Ecto neural progenitor cell (in vitro differentiated cells): ENCODE measurements around the gene PYY.
"Not testable (repeated sequence)": the region's sequence is repeated elsewhere in the genome, so short reads cannot be mapped to it uniquely, and the experiment has no call there.

Experiments used
- DNase-seq: peaks from one replicate; pipeline ENCODE4 v3.0.0-alpha.2; 2018; ENCODE audit warnings: low spot score

Gene PYY

GRCh38 chr17:43953746-43954145 is at the start of gene PYY:
TSS of gene PYY (minus strand) at chr17:43953940. CDS start at chr17:43953483, 457 bp downstream.
- DNase-seq = peak; percentile 53

- DNase-seq = no peak
These were observed 48.6 kb upstream of the PYY start for GRCh38 chr17:44002141-44002848.

GRCh38 chr17:44001461-44001920 is 47.8 kb upstream of the PYY start:
- no peak for DNase-seq

GRCh38 chr17:44000871-44001460 is 47.2 kb upstream of the PYY start:
- no peak for DNase-seq

- no peak for DNase-seq
These were observed 46.6 kb upstream of the PYY start for GRCh38 chr17:44000141-44000860.

- no peak for DNase-seq
These were observed 45.3 kb upstream of the PYY start for GRCh38 chr17:43999024-43999423.

GRCh38 chr17:43998552-43998951 is 44.8 kb upstream of the PYY start:
- DNase-seq = no peak

GRCh38 chr17:43997180-43997579 is 43.4 kb upstream of the PYY start:
- not testable (repeated sequence) for DNase-seq

GRCh38 chr17:43995150-43995471 is 41.4 kb upstream of the PYY start:
- no peak for DNase-seq

- peak; percentile 94 for DNase-seq
These were observed 40.8 kb upstream of the PYY start for GRCh38 chr17:43994272-43995149.

- no peak for DNase-seq
These were observed 38.9 kb upstream of the PYY start for GRCh38 chr17:43992641-43993040.

- no peak for DNase-seq
These were observed 34.6 kb upstream of the PYY start for GRCh38 chr17:43988301-43988700.

GRCh38 chr17:43987131-43988021 is 33.6 kb upstream of the PYY start:
- DNase-seq = no peak

GRCh38 chr17:43986225-43986981 is 32.7 kb upstream of the PYY start:
- no peak for DNase-seq

GRCh38 chr17:43984521-43984920 is 30.8 kb upstream of the PYY start:
- no peak for DNase-seq

- DNase-seq = peak; percentile 78
These were observed 30.0 kb upstream of the PYY start for GRCh38 chr17:43983515-43984411.

- no peak for DNase-seq
These were observed 29.4 kb upstream of the PYY start for GRCh38 chr17:43983196-43983514.

GRCh38 chr17:43982171-43982570 is 28.4 kb upstream of the PYY start:
- no peak for DNase-seq

GRCh38 chr17:43979671-43980070 is 25.9 kb upstream of the PYY start:
- DNase-seq = no peak

GRCh38 chr17:43979011-43979410 is 25.3 kb upstream of the PYY start:
- no peak for DNase-seq
